Lower leg skin (tissue), 3 donors: ENCODE results near the gene MLC1.

Experiments
- POLR2A ChIP-seq, 2 donors: fragments of 450-650 bp; IDR thresholded peaks; one replicate each; pipeline ENCODE4 v1.6.1; 2016 to 2017; ENCODE audit warnings: antibody characterized with exemption in 2 of 2, mild to moderate bottlenecking in 1 of 2, moderate library complexity in 1 of 2
- TF ChIP-seq, protein P1 (sequence below), 3 donors: fragments of 450-650 bp; IDR thresholded peaks; one replicate each; pipeline ENCODE4 v1.5.1; 2016; ENCODE audit warnings: antibody characterized with exemption in 3 of 3, mild to moderate bottlenecking in 3 of 3, moderate library complexity in 2 of 3

DNA sequence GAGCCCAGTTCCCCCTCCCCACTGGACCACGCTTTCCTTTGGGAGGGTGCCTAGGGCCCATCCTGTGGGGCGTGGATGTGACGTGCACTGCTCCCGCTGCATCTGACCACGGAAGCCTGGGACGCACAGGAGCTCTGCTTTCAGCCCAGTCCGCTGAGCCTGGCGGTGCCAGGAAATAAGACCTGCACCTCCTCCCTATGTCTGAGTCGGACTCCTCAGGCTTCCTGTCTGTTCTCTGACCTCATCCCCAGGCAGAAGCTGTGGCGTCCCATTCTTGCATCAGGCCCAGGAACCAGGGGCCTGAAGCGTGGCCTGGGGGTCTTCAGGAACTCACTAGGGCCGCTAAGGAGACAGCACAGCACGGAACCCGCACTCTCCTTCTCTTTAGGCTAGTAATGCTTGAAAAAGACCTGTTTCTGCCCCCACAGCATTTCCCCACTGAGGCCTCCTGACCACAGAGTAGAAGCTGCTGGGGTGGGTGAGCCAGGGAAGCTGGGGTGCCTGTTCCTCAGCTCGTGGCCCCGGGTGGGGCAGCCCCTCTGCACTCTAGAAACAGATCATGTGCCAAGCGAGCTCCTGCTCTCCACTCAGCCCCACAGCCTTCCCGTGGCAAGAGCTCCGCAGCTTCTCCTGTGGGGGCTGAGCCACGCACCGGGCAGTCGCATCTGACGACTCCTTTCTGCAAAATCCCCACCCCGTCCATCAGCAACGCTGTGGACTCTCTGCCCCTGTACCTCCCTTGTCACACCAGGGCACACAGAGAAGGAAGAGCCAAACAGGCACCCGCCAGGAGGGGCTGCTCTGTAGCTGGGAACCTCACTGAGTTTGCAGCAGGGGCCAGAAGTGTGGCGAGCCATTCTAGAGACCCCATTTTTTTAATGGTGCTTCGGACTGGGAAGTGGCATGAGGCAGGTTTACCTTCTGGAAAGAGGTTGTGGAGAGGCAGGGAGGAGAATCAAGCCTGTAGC is 27.2 kb upstream of the MLC1 start:
- TF ChIP-seq, protein P1, sequence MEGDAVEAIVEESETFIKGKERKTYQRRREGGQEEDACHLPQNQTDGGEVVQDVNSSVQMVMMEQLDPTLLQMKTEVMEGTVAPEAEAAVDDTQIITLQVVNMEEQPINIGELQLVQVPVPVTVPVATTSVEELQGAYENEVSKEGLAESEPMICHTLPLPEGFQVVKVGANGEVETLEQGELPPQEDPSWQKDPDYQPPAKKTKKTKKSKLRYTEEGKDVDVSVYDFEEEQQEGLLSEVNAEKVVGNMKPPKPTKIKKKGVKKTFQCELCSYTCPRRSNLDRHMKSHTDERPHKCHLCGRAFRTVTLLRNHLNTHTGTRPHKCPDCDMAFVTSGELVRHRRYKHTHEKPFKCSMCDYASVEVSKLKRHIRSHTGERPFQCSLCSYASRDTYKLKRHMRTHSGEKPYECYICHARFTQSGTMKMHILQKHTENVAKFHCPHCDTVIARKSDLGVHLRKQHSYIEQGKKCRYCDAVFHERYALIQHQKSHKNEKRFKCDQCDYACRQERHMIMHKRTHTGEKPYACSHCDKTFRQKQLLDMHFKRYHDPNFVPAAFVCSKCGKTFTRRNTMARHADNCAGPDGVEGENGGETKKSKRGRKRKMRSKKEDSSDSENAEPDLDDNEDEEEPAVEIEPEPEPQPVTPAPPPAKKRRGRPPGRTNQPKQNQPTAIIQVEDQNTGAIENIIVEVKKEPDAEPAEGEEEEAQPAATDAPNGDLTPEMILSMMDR (IDR thresholded peaks at IDR 0.05) = no peak
- TF ChIP-seq POLR2A (IDR thresholded peaks at IDR 0.05) = no peak
